GM12872 (cell line): ENCODE results near the gene LRRC58.

Source experiments
- CTCF ChIP-seq: IDR thresholded peaks from 3 replicates; pipeline ENCODE4 v1.5.1; 2011; ENCODE audit warnings: low read depth, mild to moderate bottlenecking, low read length, moderate library complexity; ENCODE audit not compliant: insufficient read depth

Gene LRRC58

GRCh38 chr3:120304616-120305015 lies 44.5 kb downstream of the LRRC58 start:
- no peak for TF ChIP-seq CTCF

GRCh38 chr3:120302361-120302760 lies 46.8 kb downstream of the LRRC58 start:
- TF ChIP-seq CTCF = no peak

- TF ChIP-seq CTCF = no peak
Observed at GRCh38 chr3:120300971-120301370, 48.2 kb downstream of the LRRC58 start.

- TF ChIP-seq CTCF = no peak
Observed at GRCh38 chr3:120299403-120299802, 49.8 kb downstream of the LRRC58 start.

GRCh38 chr3:120298996-120299395 lies 50.2 kb downstream of the LRRC58 start:
- TF ChIP-seq CTCF = no peak

GRCh38 chr3:120289636-120290035 lies 59.5 kb downstream of the LRRC58 start:
- no peak for TF ChIP-seq CTCF

- no peak for TF ChIP-seq CTCF
Observed at GRCh38 chr3:120286465-120286864, 62.7 kb downstream of the LRRC58 start.

- no peak for TF ChIP-seq CTCF
Observed at GRCh38 chr3:120285508-120285841, 63.7 kb downstream of the LRRC58 start.
